ENCODE results near the gene CDKN1A. TPM values are rescaled to one million over a fixed set of nuclear protein-coding genes. Genes with fewer than 3 reads are reported as not detected.
A peak's percentile ranks its signal among the peaks of the same experiment; 100 is the strongest.

CDKN1A gene
- polyA plus RNA-seq (23.0 and 28.9 TPM in 2 replicates), polyA minus RNA-seq (17.5 and 18.6 TPM in 2 replicates)

DNA sequence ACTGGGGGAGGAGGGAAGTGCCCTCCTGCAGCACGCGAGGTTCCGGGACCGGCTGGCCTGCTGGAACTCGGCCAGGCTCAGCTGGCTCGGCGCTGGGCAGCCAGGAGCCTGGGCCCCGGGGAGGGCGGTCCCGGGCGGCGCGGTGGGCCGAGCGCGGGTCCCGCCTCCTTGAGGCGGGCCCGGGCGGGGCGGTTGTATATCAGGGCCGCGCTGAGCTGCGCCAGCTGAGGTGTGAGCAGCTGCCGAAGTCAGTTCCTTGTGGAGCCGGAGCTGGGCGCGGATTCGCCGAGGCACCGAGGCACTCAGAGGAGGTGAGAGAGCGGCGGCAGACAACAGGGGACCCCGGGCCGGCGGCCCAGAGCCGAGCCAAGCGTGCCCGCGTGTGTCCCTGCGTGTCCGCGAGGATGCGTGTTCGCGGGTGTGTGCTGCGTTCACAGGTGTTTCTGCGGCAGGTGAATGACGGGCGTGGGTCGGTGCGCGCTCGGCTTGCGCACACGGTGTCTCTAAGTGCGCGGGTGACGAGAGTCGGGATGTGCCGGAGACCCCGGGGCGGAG lies at the start of gene CDKN1A:
Gene CDKN1A (plus strand): TSS at position 227 of the 555 bp plus-strand sequence. CDS start 5,388 bp downstream, outside the sequence.
- Histone ChIP-seq H3K79me2 (replicated peaks; ENCODE audit: insufficient read depth, low read length) (peaks cover 20% of the 10 kb centered on the region), H3K9me3 (ENCODE audit: low read length) (no peaks in the 10 kb centered on the region), H4K20me1 (ENCODE audit: insufficient read depth) (no peaks in the 10 kb centered on the region), H3K9ac (ENCODE audit: low read length) (peak within 1 kb of the TSS; percentile 54), H3K4me2 (ENCODE audit: low read length) (peak within 1 kb of the TSS; percentile 55), H3K9me2 (ENCODE audit: insufficient read depth, low read length) (no peaks in the 10 kb centered on the region), H2AFZ (ENCODE audit: low read depth, low read length) (peak within 1 kb of the TSS; percentile 4), H3K27ac (ENCODE audit: low read length) (peak within 1 kb of the TSS; percentile 14), H3K36me3 (ENCODE audit: insufficient read depth, low read length) (no peaks in the 10 kb centered on the region), H3K27me3 (ENCODE audit: insufficient read depth, low read depth, low read length) (peaks cover 30% of the 10 kb centered on the region), H3K4me3 (ENCODE audit: low read length) (peak within 1 kb of the TSS; percentile 75), H3F3A (ENCODE audit: insufficient read depth, low read length, poor library complexity, severe bottlenecking) (no peaks in the 10 kb centered on the region)
- no peak for TF ChIP-seq POLR2AphosphoS5 (IDR thresholded peaks at IDR 0.05)
- TF ChIP-seq EZH2 (IDR thresholded peaks at IDR 0.05; ENCODE audit: borderline replicate concordance, insufficient read depth, low read length, poor library complexity, severe bottlenecking) = no peak
- TF ChIP-seq, protein P1, sequence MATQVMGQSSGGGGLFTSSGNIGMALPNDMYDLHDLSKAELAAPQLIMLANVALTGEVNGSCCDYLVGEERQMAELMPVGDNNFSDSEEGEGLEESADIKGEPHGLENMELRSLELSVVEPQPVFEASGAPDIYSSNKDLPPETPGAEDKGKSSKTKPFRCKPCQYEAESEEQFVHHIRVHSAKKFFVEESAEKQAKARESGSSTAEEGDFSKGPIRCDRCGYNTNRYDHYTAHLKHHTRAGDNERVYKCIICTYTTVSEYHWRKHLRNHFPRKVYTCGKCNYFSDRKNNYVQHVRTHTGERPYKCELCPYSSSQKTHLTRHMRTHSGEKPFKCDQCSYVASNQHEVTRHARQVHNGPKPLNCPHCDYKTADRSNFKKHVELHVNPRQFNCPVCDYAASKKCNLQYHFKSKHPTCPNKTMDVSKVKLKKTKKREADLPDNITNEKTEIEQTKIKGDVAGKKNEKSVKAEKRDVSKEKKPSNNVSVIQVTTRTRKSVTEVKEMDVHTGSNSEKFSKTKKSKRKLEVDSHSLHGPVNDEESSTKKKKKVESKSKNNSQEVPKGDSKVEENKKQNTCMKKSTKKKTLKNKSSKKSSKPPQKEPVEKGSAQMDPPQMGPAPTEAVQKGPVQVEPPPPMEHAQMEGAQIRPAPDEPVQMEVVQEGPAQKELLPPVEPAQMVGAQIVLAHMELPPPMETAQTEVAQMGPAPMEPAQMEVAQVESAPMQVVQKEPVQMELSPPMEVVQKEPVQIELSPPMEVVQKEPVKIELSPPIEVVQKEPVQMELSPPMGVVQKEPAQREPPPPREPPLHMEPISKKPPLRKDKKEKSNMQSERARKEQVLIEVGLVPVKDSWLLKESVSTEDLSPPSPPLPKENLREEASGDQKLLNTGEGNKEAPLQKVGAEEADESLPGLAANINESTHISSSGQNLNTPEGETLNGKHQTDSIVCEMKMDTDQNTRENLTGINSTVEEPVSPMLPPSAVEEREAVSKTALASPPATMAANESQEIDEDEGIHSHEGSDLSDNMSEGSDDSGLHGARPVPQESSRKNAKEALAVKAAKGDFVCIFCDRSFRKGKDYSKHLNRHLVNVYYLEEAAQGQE (IDR thresholded peaks at IDR 0.05; ENCODE audit: borderline replicate concordance) = no peak
- TF ChIP-seq RAD21 (conservative IDR thresholded peaks at IDR 0.05) = no peak
- TF ChIP-seq SMC3 (conservative IDR thresholded peaks at IDR 0.05; ENCODE audit: poor library complexity) = no peak
- TF ChIP-seq TAF1 (IDR thresholded peaks at IDR 0.05; ENCODE audit: low read depth) = no peak
- TF ChIP-seq EP300 (conservative IDR thresholded peaks at IDR 0.05; ENCODE audit: poor library complexity, severe bottlenecking) = no peak

DNA sequence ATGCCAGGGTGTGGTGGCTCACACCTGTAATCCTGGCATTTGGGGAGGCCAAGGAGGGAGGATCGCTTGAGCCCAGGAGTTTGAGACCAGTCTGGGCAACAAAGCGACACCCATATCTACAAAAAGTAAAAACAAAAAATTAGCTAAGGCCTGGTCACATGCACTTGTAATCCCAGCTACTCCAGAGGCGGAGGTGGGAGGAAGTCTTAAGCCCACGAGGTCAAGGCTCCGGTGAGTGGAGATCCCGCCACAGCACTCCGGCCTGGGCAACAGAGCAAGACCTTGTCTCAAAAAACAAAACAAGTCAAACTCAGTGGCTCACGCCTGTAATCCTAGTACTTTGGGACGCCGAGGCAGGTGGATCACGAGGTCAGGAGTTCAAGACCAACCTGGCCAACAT lies 48.7 kb upstream of the CDKN1A start:
- no peaks in the 10 kb centered on the region for H3K36me3 ChIP-seq (ENCODE audit: insufficient read depth, low read length)
- no peak for TF ChIP-seq EZH2 (IDR thresholded peaks at IDR 0.05; ENCODE audit: borderline replicate concordance, insufficient read depth, low read length, poor library complexity, severe bottlenecking)
- TF ChIP-seq POLR2AphosphoS5 (IDR thresholded peaks at IDR 0.05) = no peak
- TF ChIP-seq RAD21 (conservative IDR thresholded peaks at IDR 0.05) = no peak
- TF ChIP-seq, protein P2, sequence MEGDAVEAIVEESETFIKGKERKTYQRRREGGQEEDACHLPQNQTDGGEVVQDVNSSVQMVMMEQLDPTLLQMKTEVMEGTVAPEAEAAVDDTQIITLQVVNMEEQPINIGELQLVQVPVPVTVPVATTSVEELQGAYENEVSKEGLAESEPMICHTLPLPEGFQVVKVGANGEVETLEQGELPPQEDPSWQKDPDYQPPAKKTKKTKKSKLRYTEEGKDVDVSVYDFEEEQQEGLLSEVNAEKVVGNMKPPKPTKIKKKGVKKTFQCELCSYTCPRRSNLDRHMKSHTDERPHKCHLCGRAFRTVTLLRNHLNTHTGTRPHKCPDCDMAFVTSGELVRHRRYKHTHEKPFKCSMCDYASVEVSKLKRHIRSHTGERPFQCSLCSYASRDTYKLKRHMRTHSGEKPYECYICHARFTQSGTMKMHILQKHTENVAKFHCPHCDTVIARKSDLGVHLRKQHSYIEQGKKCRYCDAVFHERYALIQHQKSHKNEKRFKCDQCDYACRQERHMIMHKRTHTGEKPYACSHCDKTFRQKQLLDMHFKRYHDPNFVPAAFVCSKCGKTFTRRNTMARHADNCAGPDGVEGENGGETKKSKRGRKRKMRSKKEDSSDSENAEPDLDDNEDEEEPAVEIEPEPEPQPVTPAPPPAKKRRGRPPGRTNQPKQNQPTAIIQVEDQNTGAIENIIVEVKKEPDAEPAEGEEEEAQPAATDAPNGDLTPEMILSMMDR (IDR thresholded peaks at IDR 0.05; ENCODE audit: poor library complexity, severe bottlenecking) = no peak
- no peak for TF ChIP-seq SMC3 (conservative IDR thresholded peaks at IDR 0.05; ENCODE audit: poor library complexity)
- TF ChIP-seq MXI1 (conservative IDR thresholded peaks at IDR 0.05; ENCODE audit: poor library complexity, severe bottlenecking) = no peak
- TF ChIP-seq EP300 (conservative IDR thresholded peaks at IDR 0.05; ENCODE audit: poor library complexity, severe bottlenecking) = no peak
- no peak for TF ChIP-seq TAF1 (IDR thresholded peaks at IDR 0.05; ENCODE audit: low read depth)
- TF ChIP-seq, protein P1 (IDR thresholded peaks at IDR 0.05; ENCODE audit: borderline replicate concordance) = no peak
- no peak overlapping the region for H3K9ac ChIP-seq (ENCODE audit: low read length)

More for the DNA sequence above, 48.7 kb upstream of the CDKN1A start:
- Histone ChIP-seq H3F3A (ENCODE audit: insufficient read depth, low read length, poor library complexity, severe bottlenecking) (no peaks in the 10 kb centered on the region), H3K9me3 (ENCODE audit: low read length) (no peaks in the 10 kb centered on the region), H3K4me2 (ENCODE audit: low read length) (no peak overlapping the region), H3K27ac (ENCODE audit: low read length) (no peak overlapping the region), H4K20me1 (ENCODE audit: insufficient read depth) (no peaks in the 10 kb centered on the region), H2AFZ (ENCODE audit: low read depth, low read length) (no peak overlapping the region), H3K9me2 (ENCODE audit: insufficient read depth, low read length) (no peaks in the 10 kb centered on the region), H3K79me2 (replicated peaks; ENCODE audit: insufficient read depth, low read length) (no peaks in the 10 kb centered on the region), H3K27me3 (ENCODE audit: insufficient read depth, low read depth, low read length) (no peaks in the 10 kb centered on the region), H3K4me3 (ENCODE audit: low read length) (no peak overlapping the region)

All from neural cell (in vitro differentiated cells).